Tibial nerve (tissue), 4 donors: ENCODE measurements around the gene PIAS3. TPM values are rescaled to one million over a fixed set of nuclear protein-coding genes. Genes with fewer than 3 reads are reported as not detected.
A peak's percentile ranks its signal among the peaks of the same experiment; 100 is the strongest.

ENCODE experiments used
- DNase-seq, 2 donors: peaks; one replicate each; pipeline ENCODE4 v3.0.0-alpha.2; 2019; ENCODE audit warnings: low spot score in 2 of 2
- H3K27ac ChIP-seq, 4 donors: fragments of 200-600 bp; sonication (generic) in 3 of 4; one replicate each; pipeline ENCODE4 v1.5.1; 2017 to 2019; ENCODE audit warnings: mild to moderate bottlenecking in 1 of 4
- H3K27me3 ChIP-seq, 2 donors: fragments of 200-600 bp; sonication (generic) in 1 of 2; one replicate each; pipeline versions ENCODE4 v1.5.1 to v1.6.0; 2017 to 2019
- H3K36me3 ChIP-seq, 3 donors: fragments of 200-600 bp; sonication (generic); one replicate each; pipeline ENCODE4 v1.5.1; 2018 to 2019
- H3K4me1 ChIP-seq, 4 donors: fragments of 200-600 bp; sonication (generic) in 3 of 4; one replicate each; pipeline ENCODE4 v1.5.1; 2017 to 2019
- H3K4me3 ChIP-seq, 4 donors: fragments of 200-600 bp; sonication (generic) in 3 of 4; one replicate each; pipeline ENCODE4 v1.5.1; 2017 to 2019; ENCODE audit warnings: mild to moderate bottlenecking in 1 of 4, moderate library complexity in 1 of 4
- H3K9me3 ChIP-seq, 4 donors: fragments of 200-600 bp; sonication (generic) in 3 of 4; one replicate each; pipeline ENCODE4 v1.5.1; 2017 to 2019
- EP300 ChIP-seq, 2 donors: sonication (generic); formaldehyde crosslinking; IDR thresholded peaks; one replicate each; pipeline ENCODE4 v1.6.1; 2017; ENCODE audit warnings: antibody characterized with exemption in 2 of 2, mild to moderate bottlenecking in 1 of 2
- POLR2A ChIP-seq, 2 donors: fragments of 450-650 bp; IDR thresholded peaks; one replicate each; pipeline ENCODE4 v1.6.1; 2017; ENCODE audit warnings: antibody characterized with exemption in 2 of 2, mild to moderate bottlenecking in 2 of 2, moderate library complexity in 2 of 2
- WGBS, 2 donors: methylation state at CpG; one replicate each; pipeline ENCODE4 v1.1.5; 2018; 5-methylcytosine and 5-hydroxymethylcytosine counted together
- total RNA-seq, 4 donors: library from RNA; depleted of rRNA; stranded (reverse); fragments of >200 nt; gene quantifications; one replicate each; pipeline ENCODE4 v1.1.0, GENCODE V29; 2016
- TF ChIP-seq, protein P1 (sequence below), 5 experiments: fragments of 200-600 bp in 3 of 5; fragments of 450-650 bp in 2 of 5; sonication (generic) in 3 of 5; IDR thresholded peaks; one replicate each; pipeline ENCODE4 v1.5.1; 2016 to 2019; ENCODE audit warnings: antibody characterized with exemption in 5 of 5, mild to moderate bottlenecking in 3 of 5, moderate library complexity in 2 of 5

Gene PIAS3
- total RNA-seq, 4 donors from 2014 or later = 25.5 to 29.1 (median 26.3) TPM

DNA sequence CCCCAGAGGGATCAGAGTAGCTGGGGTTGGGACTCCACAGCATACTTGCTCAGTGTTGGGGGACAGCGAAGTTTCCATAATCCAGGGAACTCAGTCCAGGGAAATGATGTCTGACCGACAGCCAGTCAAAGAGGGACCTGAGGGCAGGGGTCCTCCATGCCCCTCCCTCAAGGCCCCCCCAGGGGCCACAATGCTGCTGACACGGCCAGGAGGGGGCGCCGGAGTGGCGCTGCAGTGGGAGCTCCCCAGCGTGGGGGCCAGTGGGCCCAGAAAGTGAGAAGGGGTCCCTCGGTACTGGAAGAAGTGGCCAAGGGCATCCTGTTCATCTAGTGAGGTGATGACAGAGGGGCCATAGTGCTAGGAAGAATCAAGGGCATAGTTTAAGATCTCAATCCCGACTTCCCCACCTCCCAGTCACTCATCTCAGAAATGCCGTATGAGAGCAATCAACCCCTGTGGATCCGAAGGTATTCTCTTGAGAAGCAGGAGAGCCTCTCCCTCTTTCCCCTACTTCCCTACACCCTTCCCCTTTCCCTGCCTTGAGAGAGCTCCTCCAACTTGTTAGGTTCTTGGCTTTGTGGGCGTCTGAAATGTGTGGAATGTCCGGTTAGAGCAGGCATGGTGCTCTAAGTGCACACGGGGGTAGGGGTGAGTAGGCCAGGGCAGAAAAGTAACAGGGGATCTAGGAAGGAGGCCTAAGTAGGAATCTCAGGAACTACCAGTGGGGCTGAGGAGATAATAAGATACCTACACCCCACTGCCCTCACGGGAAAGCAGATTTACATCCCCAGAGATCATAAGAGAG lies 9.3 kb downstream of the PIAS3 start:
- 47 to 58% methylated on average over 12 to 15 of the region's 15 CpGs for WGBS, 2 donors
- H3K4me3 ChIP-seq = no peak overlapping the region
- no peaks in the 10 kb centered on the region for H3K9me3 ChIP-seq
- peak overlapping the region in 2 of 4 donors; percentile 50 to 52 for H3K27ac ChIP-seq
- H3K4me1 ChIP-seq = peaks cover 0 to 26% (median 5%) of the 10 kb centered on the region in 4 donors
- no peaks in the 10 kb centered on the region for H3K27me3 ChIP-seq
- H3K36me3 ChIP-seq = peaks cover 0 to 73% (median 0%) of the 10 kb centered on the region in 3 donors
- DNase-seq = no peak
- TF ChIP-seq POLR2A (IDR thresholded peaks at IDR 0.05) = no peak
- TF ChIP-seq, protein P1, sequence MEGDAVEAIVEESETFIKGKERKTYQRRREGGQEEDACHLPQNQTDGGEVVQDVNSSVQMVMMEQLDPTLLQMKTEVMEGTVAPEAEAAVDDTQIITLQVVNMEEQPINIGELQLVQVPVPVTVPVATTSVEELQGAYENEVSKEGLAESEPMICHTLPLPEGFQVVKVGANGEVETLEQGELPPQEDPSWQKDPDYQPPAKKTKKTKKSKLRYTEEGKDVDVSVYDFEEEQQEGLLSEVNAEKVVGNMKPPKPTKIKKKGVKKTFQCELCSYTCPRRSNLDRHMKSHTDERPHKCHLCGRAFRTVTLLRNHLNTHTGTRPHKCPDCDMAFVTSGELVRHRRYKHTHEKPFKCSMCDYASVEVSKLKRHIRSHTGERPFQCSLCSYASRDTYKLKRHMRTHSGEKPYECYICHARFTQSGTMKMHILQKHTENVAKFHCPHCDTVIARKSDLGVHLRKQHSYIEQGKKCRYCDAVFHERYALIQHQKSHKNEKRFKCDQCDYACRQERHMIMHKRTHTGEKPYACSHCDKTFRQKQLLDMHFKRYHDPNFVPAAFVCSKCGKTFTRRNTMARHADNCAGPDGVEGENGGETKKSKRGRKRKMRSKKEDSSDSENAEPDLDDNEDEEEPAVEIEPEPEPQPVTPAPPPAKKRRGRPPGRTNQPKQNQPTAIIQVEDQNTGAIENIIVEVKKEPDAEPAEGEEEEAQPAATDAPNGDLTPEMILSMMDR (IDR thresholded peaks at IDR 0.05) = peak in 1 of 5 experiments; percentile 12

DNA sequence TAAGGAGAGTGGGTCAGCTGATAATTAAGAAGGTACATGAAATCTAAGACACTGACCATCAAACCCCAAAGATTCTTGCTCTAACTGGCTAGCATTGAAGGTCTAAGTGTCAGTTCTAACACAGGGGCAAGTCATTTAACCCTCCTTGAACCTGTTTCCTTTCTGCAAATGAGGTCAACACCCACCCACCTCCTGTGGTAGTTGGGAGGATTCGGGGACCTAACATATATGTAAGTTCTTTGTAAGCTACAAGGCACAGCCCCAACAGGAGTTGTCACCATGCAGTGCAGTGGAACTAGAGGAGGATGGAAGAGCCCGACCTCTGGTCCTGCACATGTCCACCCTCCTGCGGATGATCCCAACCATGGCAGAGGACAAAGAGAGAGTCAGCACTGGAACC lies 11.1 kb downstream of the PIAS3 start:
- Histone ChIP-seq H3K4me1 (peaks cover 0 to 31% (median 5%) of the 10 kb centered on the region in 4 donors), H3K27ac (no peak overlapping the region), H3K36me3 (peaks cover 0 to 63% (median 0%) of the 10 kb centered on the region in 3 donors), H3K4me3 (no peak overlapping the region), H3K27me3 (no peaks in the 10 kb centered on the region), H3K9me3 (no peaks in the 10 kb centered on the region)
- no peak for DNase-seq
- WGBS, 2 donors = 74 to 75% methylated on average over 3 of the region's 3 CpGs
- TF ChIP-seq, protein P1 (IDR thresholded peaks at IDR 0.05) = no peak
- TF ChIP-seq POLR2A (IDR thresholded peaks at IDR 0.05) = no peak
- no peak for TF ChIP-seq EP300 (IDR thresholded peaks at IDR 0.05)

DNA sequence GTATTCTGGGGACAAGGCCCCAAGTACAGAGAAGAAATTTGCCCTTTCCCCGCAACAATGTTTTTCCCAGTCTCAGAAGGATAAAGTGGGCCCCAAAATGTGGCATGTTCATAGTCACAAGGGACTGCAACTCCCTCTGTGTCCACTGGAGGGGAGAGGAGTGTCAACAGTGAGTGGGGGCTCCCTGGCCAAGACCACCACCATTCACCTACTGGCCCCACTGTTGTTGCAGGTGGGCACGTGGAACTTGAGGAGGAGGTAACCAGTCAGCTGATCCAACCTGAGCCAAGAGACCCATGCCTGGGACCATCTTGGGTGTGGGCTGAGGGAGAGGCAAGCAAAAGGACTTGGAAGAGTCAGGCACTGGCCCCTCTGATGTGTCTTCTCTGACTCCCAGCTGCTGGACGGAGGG lies 12.7 kb downstream of the PIAS3 start:
- Histone ChIP-seq H3K9me3 (no peaks in the 10 kb centered on the region), H3K4me1 (peaks cover 0 to 31% (median 5%) of the 10 kb centered on the region in 4 donors), H3K27me3 (no peaks in the 10 kb centered on the region), H3K4me3 (peak overlapping the region; percentile 30 to 65 (median 60)), H3K27ac (peak overlapping the region; percentile 63 to 85 (median 82)), H3K36me3 (peaks cover 0 to 63% (median 0%) of the 10 kb centered on the region in 3 donors)
- TF ChIP-seq POLR2A (IDR thresholded peaks at IDR 0.05) = no peak
- TF ChIP-seq, protein P1 (IDR thresholded peaks at IDR 0.05) = peak; percentile 39 to 70 (median 61)
- no peak for TF ChIP-seq EP300 (IDR thresholded peaks at IDR 0.05)
- DNase-seq = no peak
- WGBS, 2 donors = 52 to 56% methylated on average over 3 of the region's 3 CpGs

DNA sequence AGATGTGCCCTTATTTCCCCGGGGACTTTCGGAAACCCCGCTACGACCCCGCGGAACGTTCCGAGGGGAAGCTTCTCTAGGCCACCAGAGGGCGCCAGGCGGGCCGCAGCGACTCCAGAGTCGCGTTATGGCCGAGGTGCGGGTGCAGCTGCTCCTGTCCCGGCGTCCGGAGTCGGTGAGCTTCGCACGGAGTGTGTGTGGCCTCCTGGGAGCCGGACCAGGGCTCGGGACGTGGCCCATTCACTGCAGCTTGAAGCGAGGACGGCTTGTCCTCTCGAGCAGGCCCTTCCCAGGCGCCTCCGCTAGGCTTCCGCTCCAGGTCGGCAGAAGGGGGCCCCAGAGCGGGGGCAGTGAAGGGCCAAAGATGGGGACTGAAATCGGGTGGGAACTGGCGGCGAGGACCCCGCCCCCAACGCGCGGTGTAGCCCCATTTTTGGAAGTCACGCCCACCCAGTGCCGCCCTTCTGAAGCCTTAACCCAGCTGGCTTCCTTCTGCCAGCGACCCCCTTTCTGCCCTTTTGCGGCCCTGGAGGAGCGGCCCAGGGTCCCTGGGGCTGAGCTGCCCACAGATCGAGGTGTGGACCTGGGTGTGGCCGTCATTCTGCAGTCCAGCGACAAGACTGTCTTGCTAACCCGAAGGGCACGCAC lies 13.2 kb downstream of the PIAS3 start, which contains the start of gene NUDT17:
TSS of gene NUDT17 (plus strand) at position 117 of the 648 bp plus-strand sequence. CDS start at position 128, 11 bp downstream.
- 2 to 3% methylated on average over 38 to 48 of the region's 50 CpGs for WGBS, 2 donors
- peaks cover 0 to 63% (median 0%) of the 10 kb centered on the region in 3 donors for H3K36me3 ChIP-seq

More for the DNA sequence above, 13.2 kb downstream of the PIAS3 start, which contains the start of gene NUDT17:
- DNase-seq = peak; percentile 46 to 55
- TF ChIP-seq EP300 (IDR thresholded peaks at IDR 0.05) (peak; percentile 30 to 61), POLR2A (IDR thresholded peaks at IDR 0.05) (no peak)
- TF ChIP-seq, protein P1 (IDR thresholded peaks at IDR 0.05) = peak; percentile 86 to 97 (median 93)
- Histone ChIP-seq H3K27ac (peak within 1 kb of the TSS; percentile 63 to 85 (median 82)), H3K4me1 (peaks cover 0 to 31% (median 5%) of the 10 kb centered on the region in 4 donors), H3K27me3 (no peaks in the 10 kb centered on the region), H3K9me3 (no peaks in the 10 kb centered on the region), H3K4me3 (peak within 1 kb of the TSS; percentile 30 to 65 (median 60))
